GM23248 (cell line): ENCODE data around the gene PAQR7. TPM values are rescaled to one million over a fixed set of nuclear protein-coding genes. Genes with fewer than 3 reads are reported as not detected.

ENCODE experiments used
- DNase-seq: peaks from one replicate; pipeline ENCODE4 v3.0.0-alpha.2; 2015
- H2AFZ ChIP-seq: fragments of 200-600 bp; sonication (generic); 2 replicates; pipeline ENCODE4 v1.6.1; 2016; ENCODE audit warnings: antibody characterized with exemption
- H3F3A ChIP-seq: fragments of 200-600 bp; sonication (generic); 2 replicates; pipeline ENCODE4 v1.6.1; 2016; ENCODE audit warnings: mild to moderate bottlenecking, antibody characterized with exemption, mixed run types; ENCODE audit not compliant: insufficient read depth
- H3K27ac ChIP-seq: fragments of 200-600 bp; sonication (generic); 2 replicates; pipeline ENCODE4 v1.5.1; 2016; ENCODE audit warnings: mild to moderate bottlenecking
- H3K27me3 ChIP-seq: fragments of 200-600 bp; sonication (generic); replicated peaks from 2 replicates; pipeline ENCODE4 v1.6.1; 2016; ENCODE audit warnings: mild to moderate bottlenecking; ENCODE audit not compliant: insufficient read depth
- H3K36me3 ChIP-seq: fragments of 200-600 bp; sonication (generic); 2 replicates; pipeline ENCODE4 v1.6.1; 2016; ENCODE audit warnings: low read depth, mild to moderate bottlenecking
- H3K4me1 ChIP-seq: fragments of 200-600 bp; sonication (generic); 2 replicates; pipeline ENCODE4 v1.6.1; 2016; ENCODE audit warnings: mild to moderate bottlenecking; ENCODE audit not compliant: insufficient read depth
- H3K4me2 ChIP-seq: fragments of 200-600 bp; sonication (generic); one replicate; pipeline ENCODE4 v1.6.1; 2016; ENCODE audit warnings: mild to moderate bottlenecking; ENCODE audit not compliant: unreplicated experiment
- H3K4me3 ChIP-seq: fragments of 200-600 bp; sonication (generic); 2 replicates; pipeline ENCODE4 v1.5.1; 2016; ENCODE audit warnings: mild to moderate bottlenecking
- H3K79me2 ChIP-seq: fragments of 200-600 bp; sonication (generic); 2 replicates; pipeline ENCODE4 v1.6.1; 2016; ENCODE audit warnings: mild to moderate bottlenecking; ENCODE audit not compliant: insufficient read depth
- H3K9ac ChIP-seq: fragments of 200-600 bp; sonication (generic); 2 replicates; pipeline ENCODE4 v1.6.1; 2016; ENCODE audit warnings: mild to moderate bottlenecking
- H3K9me2 ChIP-seq: fragments of 200-600 bp; sonication (generic); 2 replicates; pipeline ENCODE4 v1.6.1; 2016; ENCODE audit warnings: mixed run types, mild to moderate bottlenecking, moderate library complexity; ENCODE audit not compliant: insufficient read depth
- H3K9me3 ChIP-seq: fragments of 200-600 bp; sonication (generic); one replicate; pipeline ENCODE4 v1.6.1; 2017; ENCODE audit warnings: low read depth
- H4K20me1 ChIP-seq: fragments of 200-600 bp; sonication (generic); 2 replicates; pipeline ENCODE4 v1.6.0; 2016; ENCODE audit not compliant: insufficient read depth
- EZH2 ChIP-seq: fragments of 200-600 bp; sonication (generic); IDR thresholded peaks from 2 replicates; pipeline ENCODE4 v1.6.1; 2018; ENCODE audit warnings: antibody characterized with exemption, mild to moderate bottlenecking; ENCODE audit not compliant: insufficient read depth, poor library complexity, severe bottlenecking
- EZH2phosphoT487 ChIP-seq: fragments of 200-600 bp; sonication (generic); IDR thresholded peaks from 2 replicates; pipeline ENCODE4 v1.6.1; 2018; ENCODE audit warnings: antibody characterized with exemption, moderate library complexity, mild to moderate bottlenecking, low read depth; ENCODE audit not compliant: insufficient read depth
- WGBS, 2 experiments: methylation state at CpG; one replicate each; pipeline ENCODE4 v1.1.6; 2015 to 2017; ENCODE audit warnings: low lambda C conversion rate in 2 of 2, low coverage in 1 of 2; ENCODE audit errors: missing lambda C conversion rate in 2 of 2; 5-methylcytosine and 5-hydroxymethylcytosine counted together
- in situ Hi-C: fragments of 300-500 bp; cut with MboI; formaldehyde crosslinking; loops from 2 replicates; pipeline ENCODE4 v1.15.0; 2020
- polyA plus RNA-seq: library from polyadenylated mRNA; unstranded; fragments of >200 nt; fragmentation: Nextera tagmentation; extraction: Ambion mirVana; gene quantifications from 2 replicates; pipeline ENCODE4 v1.2.1, GENCODE V29; 2016
- total RNA-seq: library from RNA; depleted of rRNA; stranded (reverse); fragments of >200 nt; shearing (Covaris generic); gene quantifications from 2 replicates; pipeline ENCODE4 v1.2.3, GENCODE V29; 2014

PAQR7 gene
- total and polyA plus RNA-seq, 2 experiments from 2014 or later = 12.7 to 20.6 TPM

GRCh38 chr1:25834894-25835293, 40.6 kb downstream of the PAQR7 start:
- Histone ChIP-seq H3K9ac (no peak overlapping the region), H2AFZ (no peak overlapping the region), H3K9me3 (no peaks in the 10 kb centered on the region), H3K27me3 (no peaks in the 10 kb centered on the region), H3K79me2 (peaks cover 8% of the 10 kb centered on the region; the same call in 1 of the 2 replicates), H3K4me3 (no peak overlapping the region), H3K4me1 (no peaks in the 10 kb centered on the region), H3F3A (peaks cover 4% of the 10 kb centered on the region; the same call in 1 of the 2 replicates), H3K9me2 (no peaks in the 10 kb centered on the region), H3K4me2 (no peak overlapping the region), H3K27ac (no peak overlapping the region), H4K20me1 (no peaks in the 10 kb centered on the region), H3K36me3 (peaks cover 38% of the 10 kb centered on the region)
- no peak for DNase-seq
- 58% methylated on average over 3 of the region's 3 CpGs for WGBS, 2 experiments
- TF ChIP-seq EZH2 = no peak
- no peak for TF ChIP-seq EZH2phosphoT487
- in situ Hi-C loops = no loop called here

- H3K9ac ChIP-seq = no peak overlapping the region
- TF ChIP-seq EZH2phosphoT487 (no peak), EZH2 (no peak)
- 98 to 99% methylated on average over 5 of the region's 5 CpGs for WGBS, 2 experiments
- in situ Hi-C loops = no loop called here
- H3K27ac ChIP-seq = no peak overlapping the region
- H3K36me3 ChIP-seq = peaks cover 55% of the 10 kb centered on the region
- H3F3A ChIP-seq = peaks cover 4% of the 10 kb centered on the region; the same call in 1 of the 2 replicates
- H4K20me1 ChIP-seq = no peaks in the 10 kb centered on the region
- no peaks in the 10 kb centered on the region for H3K9me2 ChIP-seq
- no peak overlapping the region for H2AFZ ChIP-seq
- H3K79me2 ChIP-seq = no peaks in the 10 kb centered on the region; the same call in 1 of the 2 replicates
- H3K4me1 ChIP-seq = no peaks in the 10 kb centered on the region
- no peak for DNase-seq
- no peaks in the 10 kb centered on the region for H3K27me3 ChIP-seq
- H3K9me3 ChIP-seq = no peaks in the 10 kb centered on the region
- no peak overlapping the region for H3K4me3 ChIP-seq
- H3K4me2 ChIP-seq = no peak overlapping the region
Observed at GRCh38 chr1:25833158-25833557, 42.4 kb downstream of the PAQR7 start.

- Histone ChIP-seq H3K27me3 (no peaks in the 10 kb centered on the region), H3F3A (peaks cover under 1% of the 10 kb centered on the region; the same call in 1 of the 2 replicates), H3K4me2 (no peak overlapping the region), H3K27ac (no peak overlapping the region), H2AFZ (no peak overlapping the region), H3K9ac (no peak overlapping the region), H3K9me2 (no peaks in the 10 kb centered on the region), H3K79me2 (no peaks in the 10 kb centered on the region; the same call in 1 of the 2 replicates), H3K36me3 (peaks cover 61% of the 10 kb centered on the region), H3K9me3 (no peaks in the 10 kb centered on the region), H3K4me3 (no peak overlapping the region), H3K4me1 (no peaks in the 10 kb centered on the region), H4K20me1 (no peaks in the 10 kb centered on the region)
- DNase-seq = no peak
- WGBS, 2 experiments = 91 to 96% methylated on average over 6 of the region's 6 CpGs
- TF ChIP-seq EZH2phosphoT487 = no peak
- TF ChIP-seq EZH2 = no peak
- in situ Hi-C loops = no loop called here
Observed at GRCh38 chr1:25832336-25833037, 43.0 kb downstream of the PAQR7 start.

- H3K36me3 ChIP-seq = peaks cover 61% of the 10 kb centered on the region
- WGBS, 2 experiments = 78 to 79% methylated on average over 5 of the region's 5 CpGs
- no peak overlapping the region for H3K9ac ChIP-seq
- no peak overlapping the region for H3K4me2 ChIP-seq
- no peak overlapping the region for H3K27ac ChIP-seq
- no peak for DNase-seq
- in situ Hi-C loops = no loop called here
- H3K4me1 ChIP-seq = no peaks in the 10 kb centered on the region
- H2AFZ ChIP-seq = no peak overlapping the region
- no peaks in the 10 kb centered on the region for H3K9me3 ChIP-seq
- no peak overlapping the region for H3K4me3 ChIP-seq
- H3K27me3 ChIP-seq = no peaks in the 10 kb centered on the region
- no peaks in the 10 kb centered on the region for H3F3A ChIP-seq
- no peaks in the 10 kb centered on the region for H4K20me1 ChIP-seq
- H3K9me2 ChIP-seq = no peaks in the 10 kb centered on the region
- no peak for TF ChIP-seq EZH2phosphoT487
- no peak for TF ChIP-seq EZH2
- H3K79me2 ChIP-seq = no peaks in the 10 kb centered on the region; the same call in 1 of the 2 replicates
Observed at GRCh38 chr1:25831569-25832196, 43.8 kb downstream of the PAQR7 start.
